ENCODE measurements around the gene BNIP1.

GRCh38 chr5:173191561-173191960, 47.2 kb downstream of the BNIP1 start:
- no peak for TF ChIP-seq CTCF (IDR thresholded peaks at IDR 0.05)
- TF ChIP-seq POLR2AphosphoS5 (IDR thresholded peaks at IDR 0.05): no peak
